Measurements from ENCODE around the gene NDUFAF3. TPM values are rescaled to one million over a fixed set of nuclear protein-coding genes. Genes with fewer than 3 reads are reported as not detected.

NDUFAF3 gene
- total and polyA plus RNA-seq, 10 of the 15 experiments (the other 5 are each of a cell fraction or from before 2014, with no cell fraction given): 25.4 to 228 (median 63.9) TPM

DNA sequence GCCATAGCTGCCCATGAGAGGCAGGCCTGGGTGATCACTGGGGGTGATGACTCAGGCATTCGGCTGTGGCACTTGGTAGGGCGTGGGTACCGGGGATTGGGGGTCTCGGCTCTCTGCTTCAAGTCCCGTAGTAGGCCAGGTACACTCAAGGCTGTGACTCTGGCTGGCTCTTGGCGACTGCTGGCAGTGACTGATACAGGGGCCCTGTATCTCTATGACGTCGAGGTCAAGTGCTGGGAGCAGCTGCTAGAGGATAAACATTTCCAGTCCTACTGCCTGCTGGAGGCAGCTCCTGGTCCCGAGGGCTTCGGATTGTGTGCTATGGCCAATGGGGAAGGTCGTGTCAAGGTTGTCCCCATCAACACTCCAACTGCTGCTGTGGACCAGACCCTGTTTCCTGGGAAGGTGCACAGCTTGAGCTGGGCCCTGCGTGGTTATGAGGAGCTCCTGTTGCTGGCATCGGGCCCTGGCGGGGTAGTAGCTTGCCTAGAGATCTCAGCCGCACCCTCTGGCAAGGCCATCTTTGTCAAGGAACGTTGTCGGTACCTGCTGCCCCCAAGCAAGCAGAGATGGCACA lies 9.4 kb upstream of the NDUFAF3 start (continued):
- no peak for TF ChIP-seq EGR1 (IDR thresholded peaks at IDR 0.05; ENCODE audit: borderline replicate concordance in 1 of 2, low read depth in 2 of 2, low read length in 2 of 2)
- TF ChIP-seq, protein P1, sequence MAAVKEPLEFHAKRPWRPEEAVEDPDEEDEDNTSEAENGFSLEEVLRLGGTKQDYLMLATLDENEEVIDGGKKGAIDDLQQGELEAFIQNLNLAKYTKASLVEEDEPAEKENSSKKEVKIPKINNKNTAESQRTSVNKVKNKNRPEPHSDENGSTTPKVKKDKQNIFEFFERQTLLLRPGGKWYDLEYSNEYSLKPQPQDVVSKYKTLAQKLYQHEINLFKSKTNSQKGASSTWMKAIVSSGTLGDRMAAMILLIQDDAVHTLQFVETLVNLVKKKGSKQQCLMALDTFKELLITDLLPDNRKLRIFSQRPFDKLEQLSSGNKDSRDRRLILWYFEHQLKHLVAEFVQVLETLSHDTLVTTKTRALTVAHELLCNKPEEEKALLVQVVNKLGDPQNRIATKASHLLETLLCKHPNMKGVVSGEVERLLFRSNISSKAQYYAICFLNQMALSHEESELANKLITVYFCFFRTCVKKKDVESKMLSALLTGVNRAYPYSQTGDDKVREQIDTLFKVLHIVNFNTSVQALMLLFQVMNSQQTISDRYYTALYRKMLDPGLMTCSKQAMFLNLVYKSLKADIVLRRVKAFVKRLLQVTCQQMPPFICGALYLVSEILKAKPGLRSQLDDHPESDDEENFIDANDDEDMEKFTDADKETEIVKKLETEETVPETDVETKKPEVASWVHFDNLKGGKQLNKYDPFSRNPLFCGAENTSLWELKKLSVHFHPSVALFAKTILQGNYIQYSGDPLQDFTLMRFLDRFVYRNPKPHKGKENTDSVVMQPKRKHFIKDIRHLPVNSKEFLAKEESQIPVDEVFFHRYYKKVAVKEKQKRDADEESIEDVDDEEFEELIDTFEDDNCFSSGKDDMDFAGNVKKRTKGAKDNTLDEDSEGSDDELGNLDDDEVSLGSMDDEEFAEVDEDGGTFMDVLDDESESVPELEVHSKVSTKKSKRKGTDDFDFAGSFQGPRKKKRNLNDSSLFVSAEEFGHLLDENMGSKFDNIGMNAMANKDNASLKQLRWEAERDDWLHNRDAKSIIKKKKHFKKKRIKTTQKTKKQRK (IDR thresholded peaks at IDR 0.05; ENCODE audit: low read depth, low read length): no peak
- no peak for TF ChIP-seq MEF2A (IDR thresholded peaks at IDR 0.05; ENCODE audit: insufficient read depth, low read depth, low read length)
- no peak for TF ChIP-seq CHD1 (IDR thresholded peaks at IDR 0.05; ENCODE audit: low read depth, low read length)
- TF ChIP-seq, protein P2, sequence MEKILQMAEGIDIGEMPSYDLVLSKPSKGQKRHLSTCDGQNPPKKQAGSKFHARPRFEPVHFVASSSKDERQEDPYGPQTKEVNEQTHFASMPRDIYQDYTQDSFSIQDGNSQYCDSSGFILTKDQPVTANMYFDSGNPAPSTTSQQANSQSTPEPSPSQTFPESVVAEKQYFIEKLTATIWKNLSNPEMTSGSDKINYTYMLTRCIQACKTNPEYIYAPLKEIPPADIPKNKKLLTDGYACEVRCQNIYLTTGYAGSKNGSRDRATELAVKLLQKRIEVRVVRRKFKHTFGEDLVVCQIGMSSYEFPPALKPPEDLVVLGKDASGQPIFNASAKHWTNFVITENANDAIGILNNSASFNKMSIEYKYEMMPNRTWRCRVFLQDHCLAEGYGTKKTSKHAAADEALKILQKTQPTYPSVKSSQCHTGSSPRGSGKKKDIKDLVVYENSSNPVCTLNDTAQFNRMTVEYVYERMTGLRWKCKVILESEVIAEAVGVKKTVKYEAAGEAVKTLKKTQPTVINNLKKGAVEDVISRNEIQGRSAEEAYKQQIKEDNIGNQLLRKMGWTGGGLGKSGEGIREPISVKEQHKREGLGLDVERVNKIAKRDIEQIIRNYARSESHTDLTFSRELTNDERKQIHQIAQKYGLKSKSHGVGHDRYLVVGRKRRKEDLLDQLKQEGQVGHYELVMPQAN (conservative IDR thresholded peaks at IDR 0.05): no peak
- no peak for TF ChIP-seq TCF7 (IDR thresholded peaks at IDR 0.05; ENCODE audit: borderline replicate concordance)
- TF ChIP-seq FOXK2 (IDR thresholded peaks at IDR 0.05): no peak
- TF ChIP-seq KDM1A (IDR thresholded peaks at IDR 0.05; ENCODE audit: borderline replicate concordance): no peak
- TF ChIP-seq RAD21 (IDR thresholded peaks at IDR 0.05; ENCODE audit: insufficient read depth, low read depth, low read length): no peak

Measured in GM12878 (cell line).